RWPE2 (cell line): ENCODE measurements around the gene PTRH1.

Source experiments
- ATAC-seq: fragments of 200-7000 bp; cut with Tn5 transposase; 3 replicates; pipeline ENCODE4 v1.9.1; 2021; ENCODE audit warnings: low read depth
- DNase-seq: peaks from one replicate; pipeline ENCODE4 v3.0.0-alpha.2; 2020; ENCODE audit warnings: low spot score
- H3K27ac ChIP-seq: fragments of 450-650 bp; 2 replicates; pipeline ENCODE4 v1.5.1; 2017; ENCODE audit warnings: mild to moderate bottlenecking; ENCODE audit not compliant: poor library complexity, severe bottlenecking
- H3K27me3 ChIP-seq: fragments of 250-450 bp; sonication (Bioruptor Pico); 2 replicates; pipeline ENCODE4 v1.5.1; 2021; ENCODE audit warnings: mild to moderate bottlenecking, moderate library complexity; ENCODE audit not compliant: insufficient read depth, poor library complexity, severe bottlenecking
- H3K36me3 ChIP-seq: fragments of 250-450 bp; sonication (Bioruptor Pico); 2 replicates; pipeline ENCODE4 v1.5.1; 2020; ENCODE audit warnings: low read depth, mild to moderate bottlenecking, moderate library complexity
- H3K4me1 ChIP-seq: fragments of 250-450 bp; sonication (Bioruptor Pico); 2 replicates; pipeline ENCODE4 v1.5.1; 2021; ENCODE audit warnings: mild to moderate bottlenecking, moderate library complexity; ENCODE audit not compliant: insufficient read depth, poor library complexity, severe bottlenecking
- H3K4me3 ChIP-seq: fragments of 250-450 bp; sonication (Bioruptor Pico); 2 replicates; pipeline ENCODE4 v1.5.1; 2021; ENCODE audit warnings: mild to moderate bottlenecking, moderate library complexity; ENCODE audit not compliant: severe bottlenecking
- H3K9me3 ChIP-seq: fragments of 250-450 bp; sonication (Bioruptor Pico); 2 replicates; pipeline ENCODE4 v1.5.1; 2021; ENCODE audit warnings: mild to moderate bottlenecking, moderate library complexity; ENCODE audit not compliant: severe bottlenecking
- CTCF ChIP-seq: fragments of 450-650 bp; IDR thresholded peaks from one replicate; pipeline ENCODE4 v1.5.1; 2017; ENCODE audit warnings: mild to moderate bottlenecking, moderate library complexity; ENCODE audit not compliant: poor library complexity, severe bottlenecking

Gene PTRH1

GRCh38 chr9:127686461-127687393 is 28.7 kb downstream of the PTRH1 start:
- Histone ChIP-seq H3K9me3 (no peaks in the 10 kb centered on the region), H3K27me3 (no peaks in the 10 kb centered on the region), H3K4me1 (no peaks in the 10 kb centered on the region), H3K4me3 (no peak overlapping the region), H3K36me3 (peaks cover 4% of the 10 kb centered on the region), H3K27ac (no peak overlapping the region)
- no peak for TF ChIP-seq CTCF
- DNase-seq (no peak), ATAC-seq (peak; percentile 44; the same call in 1 of the 3 replicates)

GRCh38 chr9:127684576-127684975 is 30.9 kb downstream of the PTRH1 start:
- no peaks in the 10 kb centered on the region for H3K9me3 ChIP-seq
- H3K4me1 ChIP-seq: no peaks in the 10 kb centered on the region
- no peaks in the 10 kb centered on the region for H3K27me3 ChIP-seq
- no peak for TF ChIP-seq CTCF
- ATAC-seq: peak; percentile 62; the same call in 2 of the 3 replicates
- DNase-seq: no peak
- H3K36me3 ChIP-seq: peaks cover 4% of the 10 kb centered on the region
- no peak overlapping the region for H3K27ac ChIP-seq
- H3K4me3 ChIP-seq: no peak overlapping the region

- no peak for ATAC-seq
- Histone ChIP-seq H3K9me3 (no peaks in the 10 kb centered on the region), H3K27me3 (no peaks in the 10 kb centered on the region), H3K36me3 (peaks cover 7% of the 10 kb centered on the region), H3K4me3 (no peak overlapping the region), H3K4me1 (no peaks in the 10 kb centered on the region), H3K27ac (no peak overlapping the region)
- no peak for DNase-seq
- TF ChIP-seq CTCF: no peak
Observed at GRCh38 chr9:127683723-127684122, 31.7 kb downstream of the PTRH1 start.

GRCh38 chr9:127682351-127683136 is 32.9 kb downstream of the PTRH1 start:
- DNase-seq (no peak), ATAC-seq (no peak)
- H3K27ac ChIP-seq: no peak overlapping the region
- peaks cover 7% of the 10 kb centered on the region for H3K36me3 ChIP-seq
- H3K4me3 ChIP-seq: no peak overlapping the region
- no peaks in the 10 kb centered on the region for H3K27me3 ChIP-seq
- no peaks in the 10 kb centered on the region for H3K9me3 ChIP-seq
- TF ChIP-seq CTCF: no peak
- H3K4me1 ChIP-seq: no peaks in the 10 kb centered on the region
